NCI-H187 treated with DMSO at 0.1 percent for 48 hours (cell line): Measurements from ENCODE around the gene ZNF407.

Experiments
- DNase-seq: peaks from one replicate; lab custom pipeline; 2025; lab: John Stamatoyannopoulos, UW

The ZNF407 gene

GRCh38 chr18:74826572-74826971 lies 228.9 kb downstream of the ZNF407 start:
- no peak for DNase-seq

- no peak for DNase-seq
Observed at GRCh38 chr18:74828200-74828599, 230.5 kb downstream of the ZNF407 start.

GRCh38 chr18:74831571-74832250 lies 234.0 kb downstream of the ZNF407 start:
- DNase-seq = no peak

- no peak for DNase-seq
Observed at GRCh38 chr18:74832381-74832780, 234.7 kb downstream of the ZNF407 start.

- DNase-seq = no peak
Observed at GRCh38 chr18:74832999-74833398, 235.3 kb downstream of the ZNF407 start.

GRCh38 chr18:74834424-74835309 lies 237.0 kb downstream of the ZNF407 start:
- DNase-seq = no peak

- no peak for DNase-seq
Observed at GRCh38 chr18:74836296-74837139, 238.8 kb downstream of the ZNF407 start.

- no peak for DNase-seq
Observed at GRCh38 chr18:74840492-74841167, 243.0 kb downstream of the ZNF407 start.

- DNase-seq = no peak
Observed at GRCh38 chr18:74841248-74841647, 243.6 kb downstream of the ZNF407 start.

GRCh38 chr18:74849301-74849700 lies 251.6 kb downstream of the ZNF407 start:
- DNase-seq = no peak

GRCh38 chr18:74856434-74856833 lies 258.8 kb downstream of the ZNF407 start:
- no peak for DNase-seq

GRCh38 chr18:74856928-74857327 lies 259.3 kb downstream of the ZNF407 start:
- DNase-seq = no peak

GRCh38 chr18:74857901-74858300 lies 260.2 kb downstream of the ZNF407 start:
- no peak for DNase-seq

GRCh38 chr18:74861154-74861553 lies 263.5 kb downstream of the ZNF407 start:
- no peak for DNase-seq

- DNase-seq = no peak
Observed at GRCh38 chr18:74862094-74862493, 264.4 kb downstream of the ZNF407 start.

GRCh38 chr18:74866577-74866976 lies 268.9 kb downstream of the ZNF407 start:
- no peak for DNase-seq

GRCh38 chr18:74868461-74868860 lies 270.8 kb downstream of the ZNF407 start:
- DNase-seq = no peak

- DNase-seq = no peak
Observed at GRCh38 chr18:74869904-74870863, 272.5 kb downstream of the ZNF407 start.

GRCh38 chr18:74870950-74871349 lies 273.3 kb downstream of the ZNF407 start:
- DNase-seq = no peak

GRCh38 chr18:74873629-74874028 lies 276.0 kb downstream of the ZNF407 start:
- DNase-seq = no peak

GRCh38 chr18:74874351-74874750 lies 276.7 kb downstream of the ZNF407 start:
- no peak for DNase-seq
